Measurements from ENCODE around the gene PLA2G10.
"Not testable (repeated sequence)": the region's sequence is repeated elsewhere in the genome, so short reads cannot be mapped to it uniquely, and the experiment has no call there.

The PLA2G10 gene

GRCh38 chr16:14694129-14694528 is at the start of gene PLA2G10:
PLA2G10 (minus strand) TSS chr16:14694308; CDS start chr16:14694229, 79 bp downstream.
- DNase-seq, result not testable (repeated sequence)

GRCh38 chr16:14742273-14743128 is 48.4 kb upstream of the PLA2G10 start, which contains the start of gene NPIPA2:
NPIPA2 (plus strand) TSS chr16:14742533; CDS start chr16:14748066, 5,533 bp downstream.
- not testable (repeated sequence) for DNase-seq

GRCh38 chr16:14741794-14742193 is 47.7 kb upstream of the PLA2G10 start:
- DNase-seq, result not testable (repeated sequence)

GRCh38 chr16:14740832-14741385 is 46.8 kb upstream of the PLA2G10 start:
- not testable (repeated sequence) for DNase-seq

- DNase-seq, result not testable (repeated sequence)
These were observed 39.1 kb upstream of the PLA2G10 start for GRCh38 chr16:14733233-14733632.

GRCh38 chr16:14703156-14704011 is 9.3 kb upstream of the PLA2G10 start, which contains the start of gene NPIPA3:
NPIPA3 (plus strand) TSS chr16:14703411; CDS start chr16:14708944, 5,533 bp downstream.
- DNase-seq, result not testable (repeated sequence)

DNA sequence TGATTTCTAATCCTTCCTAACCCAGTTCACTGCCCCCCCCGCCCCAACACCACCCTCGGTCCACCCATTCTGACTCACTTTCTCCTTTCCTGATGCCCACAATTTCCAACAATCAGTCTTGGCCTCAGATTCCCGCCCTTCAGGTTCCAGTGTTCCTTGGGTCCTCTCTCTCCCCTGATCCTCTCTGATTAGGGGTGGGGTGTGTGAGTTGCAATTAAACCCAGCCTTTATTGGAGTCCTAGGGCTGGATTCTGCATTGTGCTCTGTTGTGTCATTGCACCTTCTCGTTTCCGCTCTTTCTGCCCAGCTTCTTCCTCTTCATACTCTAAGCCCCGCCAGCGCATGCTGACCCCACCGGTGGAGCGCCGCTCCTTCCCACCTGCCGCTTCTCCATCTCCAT is 8.6 kb upstream of the PLA2G10 start:
- DNase-seq, result not testable (repeated sequence)

- DNase-seq, result not testable (repeated sequence)
These were observed 7.8 kb upstream of the PLA2G10 start for GRCh38 chr16:14701859-14702258.

DNA sequence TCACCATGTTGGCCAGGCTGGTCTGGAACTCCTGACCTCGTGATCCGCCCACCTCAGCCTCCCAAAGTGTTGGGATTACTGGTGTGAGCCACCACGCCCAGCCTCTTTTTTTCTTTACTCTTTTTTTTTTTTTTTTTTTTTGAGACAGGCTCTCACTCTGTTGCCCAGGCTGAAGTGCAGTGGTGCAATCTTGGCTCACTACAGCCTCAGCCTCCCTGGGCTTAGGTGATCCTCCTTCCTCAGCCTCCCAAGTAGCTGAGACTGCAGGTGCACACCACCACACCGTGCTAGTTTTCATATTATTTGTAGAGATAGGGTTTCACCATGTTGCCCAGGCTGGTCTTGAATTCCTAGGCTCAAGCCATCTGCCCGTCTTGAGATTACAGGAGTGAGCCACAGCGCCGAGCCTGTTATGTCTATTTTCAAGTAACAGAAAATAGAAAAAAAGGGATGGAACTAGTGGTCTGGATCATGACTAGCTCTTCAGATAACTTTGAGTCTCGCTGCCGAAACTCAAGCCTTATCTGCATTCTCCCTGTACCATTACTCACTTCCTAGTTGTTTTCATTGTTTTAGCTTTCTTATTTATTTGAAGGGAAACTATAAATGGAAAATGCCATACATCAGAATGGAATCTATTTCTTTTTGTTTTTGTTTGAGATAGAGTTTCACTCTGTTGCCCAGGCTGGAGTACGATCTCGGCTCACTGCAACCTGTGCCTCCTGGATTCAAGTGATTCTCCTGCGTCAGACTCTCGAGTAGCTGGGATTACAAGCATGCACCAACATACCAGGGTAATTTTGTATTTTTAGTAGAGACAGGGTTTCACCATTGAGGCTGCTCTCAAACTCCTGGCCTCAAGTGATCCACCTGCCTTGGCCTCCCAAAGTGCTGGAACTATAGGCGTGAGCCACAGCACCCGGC is 8.0 kb downstream of the PLA2G10 start:
- DNase-seq, result not testable (repeated sequence)

- no peak for DNase-seq
These were observed 12.0 kb downstream of the PLA2G10 start for GRCh38 chr16:14682121-14682520.

GRCh38 chr16:14681115-14681514 is 13.0 kb downstream of the PLA2G10 start:
- no peak for DNase-seq

- DNase-seq, result not testable (repeated sequence)
These were observed 13.7 kb downstream of the PLA2G10 start for GRCh38 chr16:14680396-14680795.

DNA sequence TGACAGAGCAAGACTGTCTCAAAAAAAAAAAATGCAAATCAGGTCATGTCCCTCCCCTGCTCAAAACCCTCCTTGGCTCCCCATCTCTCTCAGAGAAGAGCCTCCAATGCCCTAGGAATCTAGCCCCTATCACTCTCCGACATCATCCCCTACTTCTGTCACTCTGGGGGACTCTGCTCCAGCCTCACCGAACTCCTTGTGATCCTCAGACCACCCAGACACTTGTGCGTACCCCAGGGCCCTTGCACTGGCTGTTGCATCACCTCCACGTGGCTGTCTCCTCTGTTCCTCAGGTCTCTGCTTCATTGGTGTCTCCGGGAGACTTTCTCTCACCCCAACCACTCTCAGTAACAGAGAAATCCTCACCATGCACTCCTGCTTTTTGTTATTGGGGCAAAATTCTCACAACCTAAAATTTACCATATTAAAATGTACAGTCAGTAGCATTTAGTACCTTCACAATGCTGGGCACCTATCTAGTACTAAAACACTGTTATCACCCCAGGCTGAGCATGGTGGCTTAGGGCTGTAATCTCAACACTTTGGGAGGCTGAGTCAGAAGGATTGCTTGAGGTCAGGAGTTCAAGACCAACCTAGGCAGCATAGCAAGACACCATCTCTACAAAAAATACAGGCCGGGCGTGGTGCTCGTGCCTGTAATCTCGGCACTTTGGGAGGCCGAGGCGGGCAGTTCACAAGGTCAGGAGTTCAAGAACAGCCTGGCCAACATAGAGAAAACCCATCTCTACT is 15.2 kb downstream of the PLA2G10 start:
- no peak for DNase-seq

DNA sequence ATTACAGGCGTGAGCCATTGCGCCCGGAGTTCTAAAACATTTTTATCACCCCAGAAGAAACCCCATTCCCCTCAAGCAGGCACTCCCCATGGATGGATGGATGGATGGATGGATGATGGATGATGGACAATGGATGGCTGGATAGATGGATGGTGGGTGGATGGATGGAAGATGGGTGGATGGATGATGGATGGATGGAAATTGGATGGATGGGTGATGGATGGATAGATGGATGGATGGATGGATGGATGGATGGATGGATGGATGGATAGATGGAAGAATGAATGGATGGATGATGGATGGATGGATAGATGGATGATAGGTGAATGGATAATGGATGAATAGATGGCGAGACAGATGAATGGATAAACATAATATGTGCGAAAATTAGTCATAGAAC is 16.5 kb downstream of the PLA2G10 start:
- DNase-seq, result no peak

DNA sequence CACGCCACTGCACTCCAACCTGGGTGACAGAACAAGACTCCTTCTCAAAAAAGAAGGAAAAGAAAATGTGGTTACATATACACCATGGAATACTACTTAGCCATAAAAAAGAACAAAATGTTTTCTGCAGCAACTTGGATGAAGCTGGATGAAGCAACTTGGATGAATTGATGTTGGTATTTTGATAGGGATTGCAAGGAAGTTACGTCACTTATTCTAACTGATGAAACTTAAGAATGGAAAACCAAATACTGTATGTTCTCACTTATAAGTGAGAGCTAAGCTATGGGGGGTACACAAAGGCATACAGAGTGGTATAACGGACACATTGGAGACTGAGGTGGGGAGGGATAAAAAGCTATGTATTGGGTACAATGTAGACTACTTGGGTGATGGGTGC is 17.5 kb downstream of the PLA2G10 start:
- no peak for DNase-seq

DNA sequence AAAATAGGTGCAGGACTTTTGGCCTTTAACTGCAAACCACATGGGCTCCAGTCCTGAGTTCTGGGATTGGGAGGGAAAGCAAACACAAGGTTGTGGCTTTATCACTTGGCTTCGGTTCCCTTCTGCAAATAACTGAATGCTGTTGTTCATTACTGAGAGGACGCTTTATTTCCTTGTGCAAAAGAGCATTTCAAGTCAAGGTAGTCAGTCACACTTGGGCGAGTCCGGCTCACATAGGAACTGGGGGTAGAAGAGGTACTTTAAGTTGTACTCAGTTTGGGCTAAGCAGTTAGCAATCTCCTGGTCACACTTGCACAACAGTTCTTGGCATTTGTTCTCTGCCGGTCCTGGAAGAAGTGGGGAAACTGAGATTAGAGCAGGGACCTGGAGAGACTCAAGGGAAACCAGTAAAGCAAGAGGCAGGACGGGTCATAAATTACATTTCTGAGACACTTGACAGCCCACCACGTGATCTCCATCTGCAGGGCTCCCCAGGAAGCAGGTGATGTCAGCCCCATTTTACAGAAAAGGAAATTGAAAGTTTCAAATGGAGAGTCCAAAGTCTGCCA is 21.6 kb downstream of the PLA2G10 start:
- DNase-seq, result no peak

DNA sequence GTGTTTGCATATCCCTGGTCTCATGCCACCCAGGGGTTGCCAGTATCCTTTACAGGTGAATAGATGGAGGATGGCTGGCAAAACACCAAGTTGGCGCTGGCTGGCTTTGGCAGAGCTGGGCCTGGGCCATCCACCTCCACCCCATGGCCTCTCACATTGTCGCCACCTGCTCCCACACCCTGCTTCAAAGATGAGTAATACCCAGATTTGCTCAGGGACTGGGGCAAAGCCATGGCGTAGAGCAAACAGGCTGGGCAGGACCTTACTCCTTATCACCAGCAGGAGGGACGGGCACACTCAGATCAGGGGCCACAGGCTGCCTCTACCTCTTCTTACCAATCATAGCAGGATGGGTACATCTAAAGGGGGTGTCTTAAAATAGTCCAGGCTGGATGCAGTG is 24.3 kb downstream of the PLA2G10 start:
- no peak for DNase-seq

DNA sequence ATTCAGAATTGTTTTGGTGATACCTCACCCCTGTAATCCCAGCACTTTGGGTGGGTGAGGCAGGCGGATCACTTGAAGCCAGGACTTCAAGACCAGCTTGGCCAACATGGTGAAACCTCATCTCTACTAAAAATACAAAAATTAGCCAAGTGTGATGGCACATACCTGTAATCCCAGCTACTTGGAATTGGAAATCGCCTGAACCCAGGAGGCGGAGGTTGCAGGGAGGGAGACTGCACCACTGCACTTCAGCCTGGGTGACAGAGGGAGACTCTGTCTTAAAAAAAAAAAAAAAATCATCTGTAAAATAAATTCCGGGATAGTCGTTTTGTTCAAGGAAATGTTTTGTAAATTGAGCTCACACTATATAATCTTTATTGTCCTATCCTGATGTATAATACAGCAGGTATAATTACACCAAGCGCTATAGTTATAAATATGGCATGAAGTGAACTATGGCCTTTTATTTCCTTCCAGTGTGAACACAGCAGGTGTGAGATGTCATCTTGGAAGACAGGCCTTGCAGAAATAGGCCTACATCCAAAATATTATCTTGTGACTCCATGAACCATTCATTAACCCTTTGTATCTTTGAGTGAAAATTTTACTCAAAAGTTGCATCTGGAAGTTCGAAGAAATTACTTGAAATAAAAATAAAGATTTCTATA is 25.4 kb downstream of the PLA2G10 start:
- no peak for DNase-seq

GRCh38 chr16:14667347-14668266 is 26.5 kb downstream of the PLA2G10 start:
- DNase-seq, result no peak
